IMR-90 (cell line): ENCODE measurements around the gene F3. TPM values are rescaled to one million over a fixed set of nuclear protein-coding genes. Genes with fewer than 3 reads are reported as not detected.

Experiments used
- ATAC-seq: fragments of 200-7000 bp; cut with Tn5 transposase; 2 replicates; pipeline ENCODE4 v1.9.1; 2020; ENCODE audit warnings: low read depth, mild to moderate bottlenecking, moderate library complexity
- BruUV-seq: library from RNA; stranded (reverse); fragments of 400-500 nt; replicated peaks from 2 replicates; lab custom pipeline; 2021; lab: Mats Ljungman, UMichigan
- CTCF ChIA-PET: fragments of 300-600 bp; formaldehyde crosslinking; extraction: SDS; loops from one replicate; lab custom pipeline; 2021; ENCODE audit warnings: antibody characterized with exemption; lab: Yijun Ruan, JAX
- POLR2A ChIA-PET: fragments of 300-600 bp; sonication (Branson Sonifier 250); formaldehyde crosslinking; loops from one replicate; lab custom pipeline; 2022; ENCODE audit warnings: antibody characterized with exemption; ENCODE audit not compliant: unreplicated experiment; lab: Charles Lee
- DNase-seq: peaks from one replicate; pipeline ENCODE4 v3.0.0; 2013
- H2AFZ ChIP-seq: replicated peaks from 2 replicates; pipeline ENCODE3; 2013; ENCODE audit warnings: low read length, mild to moderate bottlenecking; ENCODE audit not compliant: poor library complexity
- H2AK5ac ChIP-seq: 2 replicates; pipeline ENCODE4 v1.6.1; 2013; ENCODE audit warnings: low read depth, low read length, inconsistent platforms
- H2AK9ac ChIP-seq: replicated peaks from 2 replicates; pipeline ENCODE3; 2013; ENCODE audit warnings: mild to moderate bottlenecking, low read depth, low read length, moderate library complexity; ENCODE audit not compliant: poor library complexity
- H2BK120ac ChIP-seq: 2 replicates; pipeline ENCODE4 v1.6.1; 2013; ENCODE audit warnings: low read depth, low read length, inconsistent platforms
- H2BK15ac ChIP-seq: 3 replicates; pipeline ENCODE4 v1.6.1; 2013; ENCODE audit warnings: low read depth, low read length, inconsistent platforms
- H2BK20ac ChIP-seq: 2 replicates; pipeline ENCODE4 v1.6.1; 2013; ENCODE audit warnings: low read depth, mild to moderate bottlenecking, inconsistent platforms, low read length, moderate library complexity
- H2BK5ac ChIP-seq: 2 replicates; pipeline ENCODE4 v1.6.1; 2013; ENCODE audit warnings: mild to moderate bottlenecking, low read depth, low read length, inconsistent platforms; ENCODE audit not compliant: poor library complexity, severe bottlenecking
- H3K14ac ChIP-seq: replicated peaks from 2 replicates; pipeline ENCODE4 v1.6.1; 2013; ENCODE audit warnings: low read depth, low read length, inconsistent platforms
- H3K18ac ChIP-seq: 2 replicates; pipeline ENCODE4 v1.6.1; 2013; ENCODE audit warnings: low read depth, low read length, control low read depth
- H3K23ac ChIP-seq: 2 replicates; pipeline ENCODE4 v1.6.1; 2013; ENCODE audit warnings: low read depth, low read length, inconsistent platforms
- H3K27ac ChIP-seq: 2 replicates; pipeline ENCODE4 v1.5.1; 2013; ENCODE audit warnings: mild to moderate bottlenecking, control low read depth, low read length; ENCODE audit not compliant: insufficient read depth
- H3K27me3 ChIP-seq: 2 replicates; pipeline ENCODE4 v1.6.1; 2013; ENCODE audit warnings: low read length; ENCODE audit not compliant: control insufficient read depth, insufficient read depth
- H3K36me3 ChIP-seq: 2 replicates; pipeline ENCODE4 v1.6.1; 2013; ENCODE audit warnings: low read length, mixed read lengths; ENCODE audit not compliant: control insufficient read depth, insufficient read depth
- H3K4ac ChIP-seq: 2 replicates; pipeline ENCODE4 v1.6.1; 2013; ENCODE audit warnings: low read depth, low read length, inconsistent platforms
- H3K4me1 ChIP-seq: 2 replicates; pipeline ENCODE4 v1.6.1; 2013; ENCODE audit warnings: low read length, mixed read lengths; ENCODE audit not compliant: control insufficient read depth, insufficient read depth
- H3K4me2 ChIP-seq: 2 replicates; pipeline ENCODE4 v1.6.1; 2013; ENCODE audit warnings: low read depth, mild to moderate bottlenecking, control low read depth, low read length, moderate library complexity
- H3K4me3 ChIP-seq: 2 replicates; pipeline ENCODE4 v1.5.1; 2013; ENCODE audit warnings: low read depth, mild to moderate bottlenecking, control low read depth, low read length, moderate library complexity; ENCODE audit not compliant: insufficient read depth
- H3K56ac ChIP-seq: 2 replicates; pipeline ENCODE4 v1.6.1; 2013; ENCODE audit warnings: low read length, inconsistent platforms; ENCODE audit not compliant: insufficient read depth; ENCODE audit errors: extremely low read depth
- H3K79me1 ChIP-seq, 2 experiments: 2 replicates each; pipeline ENCODE4 v1.6.1; 2013; ENCODE audit warnings: low read length in 2 of 2, inconsistent platforms in 1 of 2, low read depth in 1 of 2
- H3K9ac ChIP-seq: 2 replicates; pipeline ENCODE4 v1.6.1; 2013; ENCODE audit warnings: low read depth, low read length, control low read depth
- H3K9me1 ChIP-seq: 2 replicates; pipeline ENCODE4 v1.6.1; 2013; ENCODE audit warnings: low read length, inconsistent platforms; ENCODE audit not compliant: insufficient read depth
- H3K9me3 ChIP-seq: 2 replicates; pipeline ENCODE4 v1.6.1; 2013; ENCODE audit warnings: low read length; ENCODE audit not compliant: control insufficient read depth, insufficient read depth
- H4K20me1 ChIP-seq: 2 replicates; pipeline ENCODE4 v1.6.1; 2013; ENCODE audit warnings: low read length, inconsistent platforms; ENCODE audit not compliant: insufficient read depth
- H4K5ac ChIP-seq: 2 replicates; pipeline ENCODE4 v1.6.1; 2013; ENCODE audit warnings: mild to moderate bottlenecking, low read depth, low read length, control low read depth
- H4K8ac ChIP-seq, 2 experiments: 2 replicates each; pipeline ENCODE4 v1.6.1; 2013; ENCODE audit warnings: low read depth in 2 of 2, low read length in 2 of 2, control low read depth in 1 of 2, inconsistent platforms in 1 of 2
- H4K91ac ChIP-seq: 2 replicates; pipeline ENCODE4 v1.6.1; 2013; ENCODE audit warnings: low read depth, low read length, inconsistent platforms; ENCODE audit not compliant: insufficient read depth
- FOS ChIP-seq: fragments of 150-350 bp; IDR thresholded peaks from 2 replicates; pipeline ENCODE4 v1.6.1; 2016; ENCODE audit warnings: low read depth, low read length
- MAFK ChIP-seq: IDR thresholded peaks from 2 replicates; pipeline ENCODE4 v1.6.1; 2012; ENCODE audit warnings: low read depth, low read length, improper control_type of control experiment
- POLR2A ChIP-seq: IDR thresholded peaks from 2 replicates; pipeline ENCODE4 v1.6.1; 2012; ENCODE audit warnings: mild to moderate bottlenecking, low read depth, low read length
- RAD21 ChIP-seq: IDR thresholded peaks from 2 replicates; pipeline ENCODE4 v1.6.1; 2012; ENCODE audit warnings: low read length, improper control_type of control experiment
- SMC3 ChIP-seq: fragments of 150-350 bp; IDR thresholded peaks from 2 replicates; pipeline ENCODE4 v1.6.1; 2016; ENCODE audit warnings: low read depth, mild to moderate bottlenecking, antibody characterized with exemption, low read length, moderate library complexity
- WGBS, 2 experiments: methylation state at CpG; one replicate each; pipeline versions ENCODE4 v1.1.5 to v1.1.7; 2013; ENCODE audit warnings: missing lambda C conversion rate in 2 of 2; ENCODE audit not compliant: insufficient read length in 1 of 2; ENCODE audit errors: extremely low coverage in 2 of 2; 5-methylcytosine and 5-hydroxymethylcytosine counted together
- dilution Hi-C: fragments of 300-500 bp; cut with HindIII; formaldehyde crosslinking; loops from one replicate; pipeline ENCODE4 v1.14.3; 2018; ENCODE audit warnings: low sequenced_read_pairs; ENCODE audit not compliant: unreplicated experiment
- in situ Hi-C: fragments of 300-500 bp; cut with MboI; formaldehyde crosslinking; loops from 3 replicates; pipeline ENCODE4 v1.14.3; 2019; ENCODE audit warnings: low sequenced_read_pairs, inconsistent platforms, mixed read lengths
- intact Hi-C: fragments of 100-400 bp; cut with micrococcal nuclease; formaldehyde crosslinking; loops from 2 replicates; pipeline ENCODE4 v1.10.0; 2022
- polyA plus RNA-seq, 3 experiments: library from polyadenylated mRNA; depleted of rRNA; stranded (reverse); fragments of >200 nt; gene quantifications; 2 replicates each; pipeline ENCODE4 v1.2.3, GENCODE V29; 2012; ENCODE audit warnings: low replicate concordance in 1 of 3
- total RNA-seq: library from RNA; depleted of rRNA; stranded (reverse); fragments of >200 nt; gene quantifications from 2 replicates; pipeline ENCODE4 v1.2.3, GENCODE V29; 2012

Gene F3
- total and polyA plus RNA-seq, 2 of the 4 experiments (the other 2 are of a cell fraction): 75.6 to 126 TPM

DNA sequence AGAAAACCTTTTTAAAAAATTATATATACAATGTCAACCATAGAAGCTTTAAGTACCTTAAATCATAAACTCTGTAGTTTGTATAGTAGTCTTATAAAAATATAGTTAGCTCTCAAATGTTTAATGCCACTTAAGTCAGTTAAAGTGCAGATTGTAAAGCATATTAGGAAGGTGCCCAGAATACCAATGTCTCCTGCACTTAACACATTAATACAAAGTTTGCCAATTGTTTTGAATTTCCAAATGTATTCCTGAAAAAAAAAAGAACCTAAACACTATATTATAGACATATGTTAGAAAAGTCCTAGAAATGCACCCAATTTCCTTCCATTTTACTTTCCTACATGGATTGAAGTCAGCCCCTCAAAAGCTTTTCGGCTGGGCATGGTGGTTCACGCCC, 12.1 kb downstream of the F3 start:
- no peak overlapping the region for H2BK5ac ChIP-seq
- CTCF ChIA-PET: no interaction called here
- no peak overlapping the region for H4K5ac ChIP-seq
- H3K4me2 ChIP-seq: no peak overlapping the region
- no CpG with 5 or more reads among the region's 2 CpGs for WGBS, 2 experiments
- H3K9me1 ChIP-seq: peaks cover 7% of the 10 kb centered on the region
- intact Hi-C loops: loop anchor here (5.0 kb wide), 1 partner anchor 513 kb away; no protein-coding TSS in a partner anchor
- no peak for TF ChIP-seq RAD21
- TF ChIP-seq MAFK: no peak
- TF ChIP-seq POLR2A: no peak
- TF ChIP-seq SMC3: no peak
- TF ChIP-seq FOS: no peak
- dilution Hi-C loops: loop anchor here (25.0 kb wide), 1 partner anchor 258 kb away; no protein-coding TSS in a partner anchor
- no peak overlapping the region for H3K27ac ChIP-seq
- H3K79me1 ChIP-seq: peaks cover 4 to 22% of the 10 kb centered on the region in 2 experiments; a peak in 3 of 4 replicates
- no peak for DNase-seq
- no peak overlapping the region for H2AFZ ChIP-seq
- no peak overlapping the region for H3K9ac ChIP-seq
- no peak overlapping the region for H2AK5ac ChIP-seq
- H2BK120ac ChIP-seq: no peak overlapping the region
- no peaks in the 10 kb centered on the region for H3K27me3 ChIP-seq
- POLR2A ChIA-PET: interaction anchor here (1.1 to 4.9 kb wide), 2 partner anchors 12 to 14 kb away, joined by 4 to 24 read pairs; partner anchors contain the start of gene F3
- peaks cover 40% of the 10 kb centered on the region for H3K36me3 ChIP-seq
- no peak overlapping the region for H3K23ac ChIP-seq
- no peak overlapping the region for H4K91ac ChIP-seq
- H3K4ac ChIP-seq: no peak overlapping the region
- H3K18ac ChIP-seq: no peak overlapping the region
- no peak overlapping the region for H4K8ac ChIP-seq
- no peak overlapping the region for H2AK9ac ChIP-seq
- H2BK15ac ChIP-seq: no peak overlapping the region
- no peaks in the 10 kb centered on the region for H3K9me3 ChIP-seq
- peaks cover 51% of the 10 kb centered on the region for H4K20me1 ChIP-seq
- H3K4me3 ChIP-seq: no peak overlapping the region
- in situ Hi-C loops: no loop called here
- no TSS peak for BruUV-seq
- no peak for ATAC-seq
- H3K4me1 ChIP-seq: 0 out of 2 replicates have a peak, but pooled peaks cover 1% of the 10 kb centered on the region
- no peak overlapping the region for H3K56ac ChIP-seq
- no peak overlapping the region for H3K14ac ChIP-seq
- H2BK20ac ChIP-seq: no peak overlapping the region
